MCF 10A (cell line): ENCODE data around the gene SMAD6. TPM values are rescaled to one million over a fixed set of nuclear protein-coding genes. Genes with fewer than 3 reads are reported as not detected.

Source experiments
- BruUV-seq: library from RNA; stranded (reverse); fragments of 400-500 nt; replicated peaks from 2 replicates; lab custom pipeline; 2021; lab: Mats Ljungman, UMichigan
- CTCF ChIA-PET: fragments of 300-600 bp; sonication (Branson Sonifier 250); formaldehyde crosslinking; extraction: SDS; loops from one replicate; lab custom pipeline; 2021; ENCODE audit warnings: antibody characterized with exemption, inconsistent platforms; lab: Yijun Ruan, JAX
- POLR2A ChIA-PET: fragments of 300-600, 350-650 bp; sonication (Branson Sonifier 250); formaldehyde crosslinking; extraction: SDS; loops from one replicate; lab custom pipeline; 2020; ENCODE audit warnings: antibody characterized with exemption, inconsistent platforms; lab: Yijun Ruan, JAX
- DNase-seq: peaks from one replicate; pipeline ENCODE4 v3.0.0-alpha.2; 2018; ENCODE audit not compliant: unreplicated experiment
- H3K27ac Mint-ChIP-seq: one replicate; pipeline ENCODE4 v1.8.0; 2022; ENCODE audit warnings: mild to moderate bottlenecking, low read depth, mixed read lengths; ENCODE audit not compliant: unreplicated experiment
- H3K27me3 Mint-ChIP-seq: one replicate; pipeline ENCODE4 v1.8.0; 2022; ENCODE audit warnings: mixed read lengths; ENCODE audit not compliant: insufficient read depth, unreplicated experiment
- H3K36me3 Mint-ChIP-seq: one replicate; pipeline ENCODE4 v1.8.0; 2022; ENCODE audit warnings: mild to moderate bottlenecking, moderate library complexity, mixed read lengths; ENCODE audit not compliant: insufficient read depth, unreplicated experiment
- H3K4me1 Mint-ChIP-seq: one replicate; pipeline ENCODE4 v1.8.0; 2022; ENCODE audit warnings: mixed read lengths; ENCODE audit not compliant: insufficient read depth, unreplicated experiment
- H3K4me3 Mint-ChIP-seq: one replicate; pipeline ENCODE4 v1.8.0; 2022; ENCODE audit warnings: mild to moderate bottlenecking, moderate library complexity, mixed read lengths; ENCODE audit not compliant: unreplicated experiment
- H3K9me3 Mint-ChIP-seq: one replicate; pipeline ENCODE4 v1.8.0; 2022; ENCODE audit warnings: mixed read lengths; ENCODE audit not compliant: unreplicated experiment
- CTCF ChIP-seq: fragments of 200-600 bp; IDR thresholded peaks from one replicate; pipeline ENCODE4 v1.8.0; 2022; ENCODE audit warnings: antibody characterized with exemption, mild to moderate bottlenecking; ENCODE audit not compliant: unreplicated experiment
- intact Hi-C: fragments of 100-400 bp; cut with micrococcal nuclease; formaldehyde crosslinking; loops from 2 replicates; pipeline ENCODE4 v1.14.1; 2022
- total RNA-seq: library from RNA; stranded (reverse); gene quantifications from 2 replicates; pipeline ENCODE4 v1.2.3, GENCODE V29; 2022

The SMAD6 gene
- total RNA-seq, 1 experiment from 2014 or later, result not detected

GRCh38 chr15:66737243-66738010 is 35.4 kb downstream of the SMAD6 start:
- no peak for TF ChIP-seq CTCF
- H3K9me3 Mint-ChIP-seq, result no peaks in the 10 kb centered on the region
- no peak overlapping the region for H3K27ac Mint-ChIP-seq
- H3K4me1 Mint-ChIP-seq, result no peaks in the 10 kb centered on the region
- no peak overlapping the region for H3K4me3 Mint-ChIP-seq
- intact Hi-C loops, result no loop called here
- ChIA-PET CTCF (interaction anchor here (0.6 kb wide), 1 partner anchor 1007 kb away, joined by 3 read pairs; no protein-coding TSS in a partner anchor), POLR2A (interaction anchor here (0.5 to 0.8 kb wide), 4 partner anchors 9 to 621 kb away, joined by 3 to 5 read pairs (median 4); no protein-coding TSS in a partner anchor)
- no peaks in the 10 kb centered on the region for H3K27me3 Mint-ChIP-seq
- H3K36me3 Mint-ChIP-seq, result no peaks in the 10 kb centered on the region
- BruUV-seq, result no TSS peak
- DNase-seq, result no peak

GRCh38 chr15:66738116-66738515 is 36.1 kb downstream of the SMAD6 start:
- DNase-seq, result no peak
- no peak overlapping the region for H3K4me3 Mint-ChIP-seq
- TF ChIP-seq CTCF, result no peak
- no peaks in the 10 kb centered on the region for H3K9me3 Mint-ChIP-seq
- no peak overlapping the region for H3K27ac Mint-ChIP-seq
- no peaks in the 10 kb centered on the region for H3K36me3 Mint-ChIP-seq
- no peaks in the 10 kb centered on the region for H3K4me1 Mint-ChIP-seq
- no TSS peak for BruUV-seq
- CTCF ChIA-PET, result interaction anchor here (0.6 kb wide), 1 partner anchor 1006 kb away, joined by 3 read pairs; no protein-coding TSS in a partner anchor
- intact Hi-C loops, result no loop called here
- POLR2A ChIA-PET, result interaction anchor here (0.6 kb wide), 1 partner anchor 621 kb away, joined by 3 read pairs; no protein-coding TSS in a partner anchor
- no peaks in the 10 kb centered on the region for H3K27me3 Mint-ChIP-seq

GRCh38 chr15:66738595-66738994 is 36.6 kb downstream of the SMAD6 start:
- CTCF ChIA-PET, result interaction anchor here (1.7 kb wide), 1 partner anchor 36 kb away, joined by 5 read pairs; no protein-coding TSS in a partner anchor
- intact Hi-C loops, result no loop called here
- H3K4me3 Mint-ChIP-seq, result no peak overlapping the region

More at GRCh38 chr15:66738595-66738994, 36.6 kb downstream of the SMAD6 start:
- H3K27me3 Mint-ChIP-seq, result no peaks in the 10 kb centered on the region
- no peak for TF ChIP-seq CTCF
- H3K4me1 Mint-ChIP-seq, result no peaks in the 10 kb centered on the region
- H3K27ac Mint-ChIP-seq, result no peak overlapping the region
- H3K9me3 Mint-ChIP-seq, result no peaks in the 10 kb centered on the region
- POLR2A ChIA-PET, result no interaction called here
- H3K36me3 Mint-ChIP-seq, result no peaks in the 10 kb centered on the region
- no TSS peak for BruUV-seq
- DNase-seq, result no peak
